Trophoblast cell (in vitro differentiated cells and primary cell): Measurements from ENCODE around the gene ITGAE.

Experiments
- DNase-seq, 2 donors: peaks; one replicate each; pipeline ENCODE4 v3.0.0-alpha.2; 2016
- H2AFZ ChIP-seq: 2 replicates; pipeline ENCODE4 v1.6.1; 2013; ENCODE audit warnings: low read length, moderate library complexity, mild to moderate bottlenecking; ENCODE audit not compliant: insufficient read depth, poor library complexity
- H2AK5ac ChIP-seq: 2 replicates; pipeline ENCODE4 v1.6.1; 2013; ENCODE audit warnings: mild to moderate bottlenecking, low read length
- H2BK120ac ChIP-seq: 2 replicates; pipeline ENCODE4 v1.6.1; 2013; ENCODE audit warnings: low read length, mild to moderate bottlenecking, moderate library complexity; ENCODE audit not compliant: insufficient read depth, poor library complexity
- H2BK12ac ChIP-seq: 2 replicates; pipeline ENCODE4 v1.6.1; 2013; ENCODE audit warnings: mild to moderate bottlenecking, low read length, moderate library complexity
- H2BK5ac ChIP-seq: 2 replicates; pipeline ENCODE4 v1.6.1; 2013; ENCODE audit warnings: low read length, low read depth, moderate library complexity, mild to moderate bottlenecking; ENCODE audit not compliant: poor library complexity
- H3K14ac ChIP-seq: 2 replicates; pipeline ENCODE4 v1.6.1; 2013; ENCODE audit warnings: mild to moderate bottlenecking, low read length
- H3K18ac ChIP-seq: 2 replicates; pipeline ENCODE4 v1.6.1; 2013; ENCODE audit warnings: mild to moderate bottlenecking, low read length
- H3K23ac ChIP-seq: 2 replicates; pipeline ENCODE4 v1.6.1; 2013; ENCODE audit warnings: low read length
- H3K27ac ChIP-seq: 2 replicates; pipeline ENCODE4 v1.5.1; 2013; ENCODE audit warnings: low read depth, mild to moderate bottlenecking, inconsistent platforms, low read length, moderate library complexity
- H3K27me3 ChIP-seq: 2 replicates; pipeline ENCODE4 v1.6.1; 2013; ENCODE audit warnings: inconsistent platforms, mild to moderate bottlenecking, low read length, moderate library complexity; ENCODE audit not compliant: insufficient read depth
- H3K36me3 ChIP-seq, 2 experiments: 1 replicate in 1 of 2; 2 replicates in 1 of 2; pipeline ENCODE4 v1.6.1; 2013; ENCODE audit warnings: low read length in 2 of 2, mild to moderate bottlenecking in 2 of 2, moderate library complexity in 1 of 2; ENCODE audit not compliant: insufficient read depth in 2 of 2, control insufficient read depth in 1 of 2
- H3K4ac ChIP-seq: 2 replicates; pipeline ENCODE4 v1.6.1; 2013; ENCODE audit warnings: low read depth, mild to moderate bottlenecking, low read length, moderate library complexity
- H3K4me1 ChIP-seq, 2 experiments: 1 replicate in 1 of 2; 2 replicates in 1 of 2; pipeline ENCODE4 v1.6.1; 2013; ENCODE audit warnings: low read length in 2 of 2, mild to moderate bottlenecking in 2 of 2, moderate library complexity in 1 of 2; ENCODE audit not compliant: insufficient read depth in 2 of 2, control insufficient read depth in 1 of 2
- H3K4me2 ChIP-seq: 2 replicates; pipeline ENCODE4 v1.6.1; 2013; ENCODE audit warnings: inconsistent platforms, mild to moderate bottlenecking, low read length, moderate library complexity
- H3K4me3 ChIP-seq: 2 replicates; pipeline ENCODE4 v1.5.1; 2013; ENCODE audit warnings: mild to moderate bottlenecking, low read depth, low read length, inconsistent platforms
- H3K79me1 ChIP-seq: one replicate; pipeline ENCODE4 v1.6.1; 2013; ENCODE audit warnings: low read length
- H3K79me2 ChIP-seq: 2 replicates; pipeline ENCODE4 v1.6.1; 2013; ENCODE audit warnings: low read length, mild to moderate bottlenecking; ENCODE audit not compliant: control insufficient read depth, insufficient read depth, poor library complexity
- H3K9ac ChIP-seq: 2 replicates; pipeline ENCODE4 v1.6.1; 2013; ENCODE audit warnings: mild to moderate bottlenecking, low read length
- H3K9me3 ChIP-seq: 2 replicates; pipeline ENCODE4 v1.6.1; 2013; ENCODE audit warnings: low read depth, mild to moderate bottlenecking, control low read depth, inconsistent platforms, low read length; ENCODE audit not compliant: insufficient read depth
- H4K12ac ChIP-seq: 2 replicates; pipeline ENCODE4 v1.6.1; 2013; ENCODE audit warnings: low read depth, mild to moderate bottlenecking, low read length, moderate library complexity
- H4K8ac ChIP-seq: 2 replicates; pipeline ENCODE4 v1.6.1; 2013; ENCODE audit warnings: low read depth, mild to moderate bottlenecking, low read length, moderate library complexity
- H4K91ac ChIP-seq: one replicate; pipeline ENCODE4 v1.6.1; 2013; ENCODE audit warnings: low read depth, mild to moderate bottlenecking, low read length, moderate library complexity
- WGBS: extraction: QIAGEN DNeasy Blood & Tissue Kit; methylation state at CpG from one replicate; pipeline ENCODE4 v1.1.7; 2013; ENCODE audit warnings: missing lambda C conversion rate; ENCODE audit not compliant: insufficient read length, insufficient coverage; ENCODE audit errors: extremely low coverage; 5-methylcytosine and 5-hydroxymethylcytosine counted together

The ITGAE gene

GRCh38 chr17:3665834-3666233 is 135.2 kb downstream of the ITGAE start:
- Histone ChIP-seq H3K4me1 (peaks cover 7 to 15% of the 10 kb centered on the region in 2 experiments), H4K12ac (no peak overlapping the region), H3K9me3 (no peaks in the 10 kb centered on the region), H3K4me2 (no peak overlapping the region), H2AK5ac (no peak overlapping the region), H3K27ac (no peak overlapping the region), H4K8ac (no peak overlapping the region), H3K14ac (no peak overlapping the region), H3K79me1 (peaks cover 15% of the 10 kb centered on the region), H4K91ac (no peak overlapping the region), H3K4ac (peak overlapping the region; percentile 77), H3K9ac (no peak overlapping the region), H3K79me2 (peaks cover 23% of the 10 kb centered on the region), H2BK120ac (no peak overlapping the region), H2BK5ac (no peak overlapping the region), H3K36me3 (peaks cover 38 to 42% of the 10 kb centered on the region in 2 experiments), H3K18ac (peak overlapping the region; percentile 43), H3K4me3 (no peak overlapping the region), H3K23ac (no peak overlapping the region), H2AFZ (no peak overlapping the region), H2BK12ac (no peak overlapping the region), H3K27me3 (no peaks in the 10 kb centered on the region)
- WGBS: no CpG with 5 or more reads among the region's 5 CpGs
- DNase-seq: no peak
